CD14-positive monocyte (primary cell): Measurements from ENCODE around the gene HPCA. TPM values are rescaled to one million over a fixed set of nuclear protein-coding genes. Genes with fewer than 3 reads are reported as not detected.

Source experiments
- DNase-seq, 3 donors: peaks; one replicate each; pipeline ENCODE4 v3.0.0-alpha.2; 2011 to 2022
- H2AFZ ChIP-seq: 2 replicates; pipeline ENCODE4 v1.6.0; 2012; ENCODE audit warnings: mild to moderate bottlenecking, low read depth, low read length, inconsistent platforms; ENCODE audit not compliant: insufficient read depth, poor library complexity, severe bottlenecking
- H3K27ac ChIP-seq, 2 donors: 1 replicate in 1 of 2; 2 replicates in 1 of 2; pipeline ENCODE4 v1.5.1; 2012 to 2013; ENCODE audit warnings: low read length in 2 of 2, control low read depth in 1 of 2, inconsistent platforms in 1 of 2, low read depth in 1 of 2, mild to moderate bottlenecking in 1 of 2
- H3K27me3 ChIP-seq, 2 donors: one replicate each; pipeline versions ENCODE4 v1.6.0 to v1.6.1; 2011 to 2013; ENCODE audit warnings: low read length in 2 of 2; ENCODE audit not compliant: control insufficient read depth in 2 of 2, insufficient read depth in 2 of 2
- H3K36me3 ChIP-seq, 2 donors: replicated peaks in 1 of 2; 1 replicate in 1 of 2; 2 replicates in 1 of 2; pipeline versions ENCODE4 v1.5.1 to v1.6.1; 2012 to 2013; ENCODE audit warnings: low read length in 2 of 2, control low read depth in 1 of 2, inconsistent platforms in 1 of 2, mild to moderate bottlenecking in 1 of 2; ENCODE audit not compliant: insufficient read depth in 2 of 2, control insufficient read depth in 1 of 2
- H3K4me1 ChIP-seq, 2 donors: 1 replicate in 1 of 2; 2 replicates in 1 of 2; pipeline versions ENCODE4 v1.5.1 to v1.6.1; 2012 to 2013; ENCODE audit warnings: low read length in 2 of 2, control low read depth in 1 of 2, inconsistent platforms in 1 of 2, mild to moderate bottlenecking in 1 of 2, moderate library complexity in 1 of 2; ENCODE audit not compliant: insufficient read depth in 2 of 2, control insufficient read depth in 1 of 2
- H3K4me2 ChIP-seq: replicated peaks from 2 replicates; pipeline ENCODE3; 2012; ENCODE audit warnings: low read length, moderate library complexity, mild to moderate bottlenecking; ENCODE audit not compliant: poor library complexity, severe bottlenecking; ENCODE audit errors: extremely low read depth
- H3K4me3 ChIP-seq, 3 experiments: fragments of 200-600 bp in 1 of 3; sonication (generic) in 1 of 3; replicated peaks in 1 of 3; 1 replicate in 2 of 3; 2 replicates in 1 of 3; pipeline ENCODE4 v1.5.1; 2011 to 2013; ENCODE audit warnings: low read length in 3 of 3, mild to moderate bottlenecking in 3 of 3, control low read depth in 2 of 3, low read depth in 2 of 3, inconsistent platforms in 1 of 3, moderate library complexity in 1 of 3
- H3K79me2 ChIP-seq: 2 replicates; pipeline ENCODE4 v1.6.0; 2012; ENCODE audit warnings: mild to moderate bottlenecking, control low read depth, inconsistent platforms, low read length, moderate library complexity; ENCODE audit not compliant: insufficient read depth
- H3K9ac ChIP-seq: 2 replicates; pipeline ENCODE4 v1.6.0; 2017; ENCODE audit warnings: low read length, mild to moderate bottlenecking; ENCODE audit not compliant: insufficient read depth, poor library complexity, severe bottlenecking
- H3K9me3 ChIP-seq, 2 donors: replicated peaks in 1 of 2; 1 replicate in 1 of 2; 2 replicates in 1 of 2; pipeline versions ENCODE4 v1.5.1 to v1.6.1; 2012 to 2013; ENCODE audit warnings: low read length in 2 of 2, control low read depth in 1 of 2; ENCODE audit not compliant: control insufficient read depth in 1 of 2, insufficient read depth in 1 of 2
- H4K20me1 ChIP-seq: 2 replicates; pipeline ENCODE4 v1.6.0; 2012; ENCODE audit warnings: mild to moderate bottlenecking, low read length, control low read depth, moderate library complexity; ENCODE audit not compliant: insufficient read depth
- H3K27ac Mint-ChIP-seq, 7 donors: one replicate each; pipeline ENCODE4 v1.8.0; 2020; ENCODE audit warnings: mild to moderate bottlenecking in 7 of 7, mixed read lengths in 7 of 7, moderate library complexity in 6 of 7, inconsistent platforms in 2 of 7
- H3K27me3 Mint-ChIP-seq, 3 donors: one replicate each; pipeline ENCODE4 v1.8.0; 2021 to 2022; ENCODE audit warnings: low read depth in 3 of 3, mild to moderate bottlenecking in 3 of 3, mixed read lengths in 3 of 3, moderate library complexity in 3 of 3, inconsistent platforms in 1 of 3
- H3K36me3 Mint-ChIP-seq, 2 donors: one replicate each; pipeline ENCODE4 v1.8.0; 2020; ENCODE audit warnings: mixed read lengths in 2 of 2, inconsistent platforms in 1 of 2, mild to moderate bottlenecking in 1 of 2
- H3K4me1 Mint-ChIP-seq: one replicate; pipeline ENCODE4 v1.8.0; 2020; ENCODE audit warnings: mild to moderate bottlenecking, mixed read lengths
- H3K4me3 Mint-ChIP-seq, 2 donors: one replicate each; pipeline ENCODE4 v1.8.0; 2020; ENCODE audit warnings: mild to moderate bottlenecking in 2 of 2, mixed read lengths in 2 of 2, moderate library complexity in 1 of 2
- H3K9me3 Mint-ChIP-seq, 7 donors: one replicate each; pipeline ENCODE4 v1.8.0; 2020 to 2022; ENCODE audit warnings: mixed read lengths in 7 of 7, mild to moderate bottlenecking in 6 of 7, moderate library complexity in 6 of 7, inconsistent platforms in 2 of 7
- CTCF ChIP-seq: fragments of 200-600 bp; IDR thresholded peaks from one replicate; pipeline ENCODE4 v1.8.0; 2022; ENCODE audit warnings: antibody characterized with exemption, mild to moderate bottlenecking
- WGBS: methylation state at CpG from one replicate; pipeline ENCODE4 v1.1.5; 2013; ENCODE audit warnings: missing lambda C conversion rate; ENCODE audit not compliant: insufficient coverage; 5-methylcytosine and 5-hydroxymethylcytosine counted together
- intact Hi-C, 2 donors: fragments of 100-400 bp; cut with micrococcal nuclease; formaldehyde crosslinking; loops; one replicate each; pipeline versions ENCODE4 v1.15.0 to v1.15.1; 2023
- polyA plus RNA-seq, 3 donors: library from polyadenylated mRNA; depleted of rRNA in 1 of 3; unstranded in 2 of 3; stranded (reverse) in 1 of 3; fragments of 300-500 nt in 2 of 3; fragments of >200 nt in 1 of 3; fragmentation: Illumina TruSeq in 2 of 3; gene quantifications; 1 replicate in 2 of 3; 2 replicates in 1 of 3; pipeline ENCODE4 v1.2.3, GENCODE V29; 2012 to 2021

HPCA gene
- polyA plus RNA-seq, 3 donors = not detected

GRCh38 chr1:32889731-32890278, 3.5 kb downstream of the HPCA start:
- Histone ChIP-seq H3K9ac (no peak overlapping the region), H3K4me2 (no peak overlapping the region), H2AFZ (no peak overlapping the region), H3K4me1 (peaks cover 4 to 10% of the 10 kb centered on the region in 2 donors), H3K27me3 (peaks cover 32 to 85% of the 10 kb centered on the region in 2 donors), H3K9me3 (peaks cover 4 to 13% of the 10 kb centered on the region in 2 donors), H3K79me2 (no peaks in the 10 kb centered on the region), H3K36me3 (no peaks in the 10 kb centered on the region), H4K20me1 (no peaks in the 10 kb centered on the region), H3K27ac (no peak overlapping the region), H3K4me3 (no peak overlapping the region)
- peaks cover 14% of the 10 kb centered on the region for H3K4me1 Mint-ChIP-seq
- DNase-seq = no peak
- TF ChIP-seq CTCF = no peak
- peaks cover 4 to 23% (median 13%) of the 10 kb centered on the region in 7 donors for H3K9me3 Mint-ChIP-seq
- 100% methylated on average over 1 of the region's 3 CpGs for WGBS
- peak overlapping the region in 1 of 7 donors; percentile 55 for H3K27ac Mint-ChIP-seq
- peaks cover 0 to 7% of the 10 kb centered on the region in 2 donors for H3K36me3 Mint-ChIP-seq
- intact Hi-C loops = no loop called here
- peak overlapping the region in 1 of 2 donors; percentile 18 for H3K4me3 Mint-ChIP-seq
- peaks cover 79 to 87% (median 82%) of the 10 kb centered on the region in 3 donors for H3K27me3 Mint-ChIP-seq

DNA sequence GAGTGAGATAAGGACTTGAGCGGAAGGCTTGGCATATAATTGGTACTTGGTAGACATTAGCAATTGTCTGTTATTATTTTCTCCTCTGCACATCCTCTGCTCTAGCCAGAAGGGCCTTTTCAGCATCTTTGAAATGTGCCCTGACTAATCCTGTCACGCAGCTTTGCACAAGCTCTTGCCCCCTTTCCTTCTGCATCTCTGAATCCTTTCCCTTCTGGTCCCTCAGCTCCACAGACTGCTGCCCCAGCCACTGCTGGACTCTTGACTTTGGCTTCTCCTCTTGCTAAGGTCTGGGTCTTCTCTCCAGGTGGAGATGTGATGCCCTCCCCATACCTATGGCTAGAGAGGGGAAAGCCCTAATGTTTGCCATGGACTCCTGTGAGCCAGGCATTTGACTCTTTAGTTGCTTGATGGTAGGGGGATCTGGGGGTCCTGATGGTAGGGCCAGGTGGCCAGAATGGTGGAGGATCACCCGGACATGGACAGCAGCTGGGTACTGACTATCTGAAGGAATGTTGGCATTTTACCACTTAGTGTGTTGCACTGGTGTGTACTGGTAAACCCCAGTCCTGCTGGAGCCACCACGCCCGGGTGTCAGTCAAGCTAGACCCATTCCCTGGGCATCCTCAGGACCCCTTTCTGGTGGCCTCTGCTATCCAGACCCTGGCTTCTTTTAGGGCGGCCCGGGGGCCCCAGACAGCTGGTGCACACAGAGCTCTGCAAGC, 4.4 kb downstream of the HPCA start:
- no peaks in the 10 kb centered on the region for H3K79me2 ChIP-seq
- no peak overlapping the region for H3K27ac ChIP-seq
- no peak overlapping the region for H3K27ac Mint-ChIP-seq
- no peak for DNase-seq
- no peak overlapping the region for H3K4me3 Mint-ChIP-seq
- H3K36me3 Mint-ChIP-seq = peaks cover 0 to 7% of the 10 kb centered on the region in 2 donors
- H3K4me2 ChIP-seq = no peak overlapping the region
- peaks cover 4 to 13% of the 10 kb centered on the region in 2 donors for H3K9me3 ChIP-seq
- intact Hi-C loops = no loop called here
- peaks cover 14% of the 10 kb centered on the region for H3K4me1 Mint-ChIP-seq
- no peak overlapping the region for H3K9ac ChIP-seq
- peaks cover 73 to 87% (median 81%) of the 10 kb centered on the region in 3 donors for H3K27me3 Mint-ChIP-seq
- H4K20me1 ChIP-seq = no peaks in the 10 kb centered on the region
- peaks cover 27 to 82% of the 10 kb centered on the region in 2 donors for H3K27me3 ChIP-seq
- peaks cover 4 to 20% (median 11%) of the 10 kb centered on the region in 7 donors for H3K9me3 Mint-ChIP-seq
- 80% methylated on average over 7 of the region's 7 CpGs for WGBS
- peaks cover 4 to 10% of the 10 kb centered on the region in 2 donors for H3K4me1 ChIP-seq
- no peak overlapping the region for H2AFZ ChIP-seq
- no peak for TF ChIP-seq CTCF
- no peak overlapping the region for H3K4me3 ChIP-seq
- no peaks in the 10 kb centered on the region for H3K36me3 ChIP-seq
